Measurements from ENCODE around the gene RMDN3. TPM values are rescaled to one million over a fixed set of nuclear protein-coding genes. Genes with fewer than 3 reads are reported as not detected.

RMDN3 gene
- total RNA-seq, 3 donors from 2014 or later, result 62.1 to 63.7 (median 62.9) TPM

GRCh38 chr15:40716165-40716564 lies 38.9 kb downstream of the RMDN3 start:
- no peaks in the 10 kb centered on the region for H3K4me1 Mint-ChIP-seq (ENCODE audit: low read depth)
- H3K4me3 Mint-ChIP-seq, result no peak overlapping the region
- peaks cover 6% of the 10 kb centered on the region for H3K36me3 Mint-ChIP-seq (ENCODE audit: insufficient read depth)
- no peak for ATAC-seq
- no peak for DNase-seq
- H3K27me3 Mint-ChIP-seq (ENCODE audit: low read depth), result no peaks in the 10 kb centered on the region
- H3K9me3 Mint-ChIP-seq, result no peaks in the 10 kb centered on the region

GRCh38 chr15:40714144-40714543 lies 40.9 kb downstream of the RMDN3 start:
- Mint-ChIP-seq H3K4me1 (ENCODE audit: low read depth) (no peaks in the 10 kb centered on the region), H3K4me3 (no peak overlapping the region), H3K27me3 (ENCODE audit: low read depth) (no peaks in the 10 kb centered on the region), H3K36me3 (ENCODE audit: insufficient read depth) (peaks cover 10% of the 10 kb centered on the region), H3K9me3 (no peaks in the 10 kb centered on the region)
- no peak for ATAC-seq
- DNase-seq, result no peak

- Mint-ChIP-seq H3K4me3 (no peak overlapping the region), H3K9me3 (no peaks in the 10 kb centered on the region), H3K27me3 (ENCODE audit: low read depth) (no peaks in the 10 kb centered on the region), H3K4me1 (ENCODE audit: low read depth) (no peaks in the 10 kb centered on the region), H3K36me3 (ENCODE audit: insufficient read depth) (peaks cover 9% of the 10 kb centered on the region)
- DNase-seq, result no peak
- ATAC-seq, result no peak
Observed at GRCh38 chr15:40706121-40706520, 48.9 kb downstream of the RMDN3 start.

- no peak for ATAC-seq
- peaks cover 3% of the 10 kb centered on the region for H3K36me3 Mint-ChIP-seq (ENCODE audit: insufficient read depth)
- no peaks in the 10 kb centered on the region for H3K9me3 Mint-ChIP-seq
- H3K4me1 Mint-ChIP-seq (ENCODE audit: low read depth), result no peaks in the 10 kb centered on the region
- DNase-seq, result no peak
- H3K27me3 Mint-ChIP-seq (ENCODE audit: low read depth), result no peaks in the 10 kb centered on the region
- no peak overlapping the region for H3K4me3 Mint-ChIP-seq
Observed at GRCh38 chr15:40702077-40702476, 53.0 kb downstream of the RMDN3 start.

GRCh38 chr15:40697916-40698315 lies 57.1 kb downstream of the RMDN3 start:
- no peak for ATAC-seq
- Mint-ChIP-seq H3K9me3 (no peaks in the 10 kb centered on the region), H3K4me3 (no peak overlapping the region), H3K27me3 (ENCODE audit: low read depth) (no peaks in the 10 kb centered on the region), H3K36me3 (ENCODE audit: insufficient read depth) (peaks cover 2% of the 10 kb centered on the region), H3K4me1 (ENCODE audit: low read depth) (peaks cover 18% of the 10 kb centered on the region)
- DNase-seq, result no peak

- Mint-ChIP-seq H3K4me1 (ENCODE audit: low read depth) (peaks cover 22% of the 10 kb centered on the region), H3K27me3 (ENCODE audit: low read depth) (no peaks in the 10 kb centered on the region), H3K9me3 (no peaks in the 10 kb centered on the region), H3K4me3 (peak overlapping the region; percentile 96), H3K36me3 (ENCODE audit: insufficient read depth) (peaks cover 6% of the 10 kb centered on the region)
- DNase-seq (no peak), ATAC-seq (no peak)
Observed at GRCh38 chr15:40696228-40696627, 58.8 kb downstream of the RMDN3 start.

GRCh38 chr15:40695469-40695890 lies 59.6 kb downstream of the RMDN3 start:
- Mint-ChIP-seq H3K27me3 (ENCODE audit: low read depth) (no peaks in the 10 kb centered on the region), H3K4me3 (peak overlapping the region; percentile 96), H3K4me1 (ENCODE audit: low read depth) (peaks cover 22% of the 10 kb centered on the region), H3K36me3 (ENCODE audit: insufficient read depth) (peaks cover 6% of the 10 kb centered on the region), H3K9me3 (no peaks in the 10 kb centered on the region)
- ATAC-seq (peak; percentile 5), DNase-seq (no peak)

GRCh38 chr15:40694688-40695468 lies 60.2 kb downstream of the RMDN3 start, which contains the start of gene RAD51:
Gene RAD51 (plus strand): TSS chr15:40695174. CDS start chr15:40698759, 3,585 bp downstream.
- Mint-ChIP-seq H3K27me3 (ENCODE audit: low read depth) (no peaks in the 10 kb centered on the region), H3K4me3 (peak within 1 kb of the TSS; percentile 96), H3K9me3 (no peaks in the 10 kb centered on the region), H3K4me1 (ENCODE audit: low read depth) (peaks cover 22% of the 10 kb centered on the region), H3K36me3 (ENCODE audit: insufficient read depth) (peaks cover 6% of the 10 kb centered on the region)
- ATAC-seq (peak; percentile 97), DNase-seq (peak; percentile 87)

DNA sequence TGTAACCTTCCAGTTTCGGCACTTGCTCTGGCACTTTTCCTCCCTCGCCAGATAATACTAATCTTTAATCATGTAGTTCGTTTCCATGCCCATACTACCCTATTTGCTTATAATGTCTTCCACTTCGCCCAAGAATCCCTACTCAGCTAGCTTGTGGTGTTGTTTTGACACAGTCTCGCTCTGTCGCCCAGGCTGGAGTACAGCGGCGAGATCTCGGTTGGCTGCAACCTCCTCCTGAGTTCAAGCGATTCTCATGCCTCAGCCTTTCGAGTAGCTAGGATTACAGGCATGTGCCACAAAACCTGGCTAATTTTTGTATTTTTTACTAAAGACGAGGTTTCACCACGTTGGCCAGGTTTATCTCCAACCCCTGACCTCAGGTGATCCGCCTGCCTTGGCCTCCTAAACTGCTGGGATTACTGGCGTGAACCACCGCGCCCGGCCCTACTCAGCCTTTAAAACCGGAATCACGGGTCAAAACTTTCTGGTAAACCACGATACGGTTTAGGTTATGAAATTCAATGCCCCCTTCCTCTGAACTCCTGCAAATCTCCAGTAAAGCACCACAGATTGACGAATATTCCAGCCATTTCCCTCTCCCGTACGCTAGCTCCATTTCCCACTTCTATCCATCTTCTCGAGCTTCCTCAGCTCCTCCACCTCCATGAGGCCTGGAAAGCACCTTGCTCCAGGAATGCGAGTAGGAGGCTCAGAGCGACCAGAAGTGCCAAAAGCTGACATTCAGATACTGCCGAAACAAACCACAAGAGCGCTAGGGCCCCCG lies 61.0 kb downstream of the RMDN3 start:
- DNase-seq, result no peak

GRCh38 chr15:40691737-40692136 lies 63.3 kb downstream of the RMDN3 start:
- Mint-ChIP-seq H3K27me3 (ENCODE audit: low read depth) (no peaks in the 10 kb centered on the region), H3K4me3 (no peak overlapping the region), H3K36me3 (ENCODE audit: insufficient read depth) (peaks cover 10% of the 10 kb centered on the region), H3K9me3 (no peaks in the 10 kb centered on the region), H3K4me1 (ENCODE audit: low read depth) (peaks cover 21% of the 10 kb centered on the region)
- ATAC-seq (no peak), DNase-seq (no peak)

More for the DNA sequence above, 61.0 kb downstream of the RMDN3 start:
- Mint-ChIP-seq H3K27me3 (ENCODE audit: low read depth) (no peaks in the 10 kb centered on the region), H3K4me1 (ENCODE audit: low read depth) (peaks cover 22% of the 10 kb centered on the region), H3K9me3 (no peaks in the 10 kb centered on the region), H3K4me3 (peak overlapping the region; percentile 96), H3K36me3 (ENCODE audit: insufficient read depth) (peaks cover 10% of the 10 kb centered on the region)
- ATAC-seq, result no peak

DNA sequence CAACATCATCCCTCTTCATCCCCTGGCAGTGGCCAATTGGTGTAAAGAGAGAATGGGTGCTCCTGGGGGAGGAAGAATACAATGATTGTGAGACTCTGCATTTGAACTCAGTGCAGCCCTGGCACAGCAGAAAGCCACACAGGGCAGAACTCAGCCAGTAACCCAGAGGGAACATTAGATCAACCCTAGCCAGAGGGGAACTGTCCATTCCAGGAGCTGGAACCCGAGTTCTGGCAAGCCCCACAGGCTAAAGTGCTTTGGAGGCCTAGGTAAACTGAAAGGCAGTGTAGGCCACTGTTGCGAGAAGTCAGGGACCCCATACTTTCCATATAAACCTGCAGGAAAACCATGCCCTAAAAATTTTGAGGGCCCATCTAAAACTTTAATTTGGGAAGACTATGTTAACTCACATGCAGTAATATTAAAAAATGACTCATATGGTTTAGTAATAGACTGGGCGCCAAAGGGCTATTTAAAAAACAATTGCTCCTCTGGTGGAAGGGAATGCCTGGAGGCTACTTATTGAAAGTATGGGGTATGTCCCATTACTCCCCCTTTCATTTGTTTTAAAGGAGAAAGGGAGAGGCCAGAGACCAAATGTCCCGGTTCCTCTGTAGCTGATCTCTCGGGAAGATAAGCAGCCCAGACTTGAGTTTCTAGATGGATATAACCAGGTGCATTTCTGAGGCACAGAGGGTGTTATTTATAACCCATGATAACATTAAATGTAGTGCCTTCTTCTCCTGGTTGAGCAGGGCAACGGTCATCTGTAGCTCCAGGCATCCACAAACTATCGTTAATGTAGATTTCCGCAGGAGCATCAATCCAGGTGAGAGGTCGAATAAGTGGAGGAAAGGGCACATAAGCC lies 65.9 kb downstream of the RMDN3 start:
- DNase-seq (no peak), ATAC-seq (no peak)
- Mint-ChIP-seq H3K9me3 (no peaks in the 10 kb centered on the region), H3K36me3 (ENCODE audit: insufficient read depth) (peaks cover 7% of the 10 kb centered on the region), H3K4me3 (no peak overlapping the region), H3K27me3 (ENCODE audit: low read depth) (no peaks in the 10 kb centered on the region), H3K4me1 (ENCODE audit: low read depth) (peaks cover 11% of the 10 kb centered on the region)
